Left cardiac atrium (tissue), 4 donors: ENCODE data around the gene NF1. TPM values are rescaled to one million over a fixed set of nuclear protein-coding genes. Genes with fewer than 3 reads are reported as not detected.
"Not testable (repeated sequence)": the region's sequence is repeated elsewhere in the genome, so short reads cannot be mapped to it uniquely, and the experiment has no call there.

Experiments
- ATAC-seq, 2 donors: fragments of 200-7000 bp; cut with Tn5 transposase; one replicate each; pipeline ENCODE4 v1.9.1; 2020; ENCODE audit warnings: mild to moderate bottlenecking in 2 of 2, moderate library complexity in 2 of 2
- DNase-seq: peaks from one replicate; pipeline ENCODE4 v3.0.0-alpha.2; 2020
- intact Hi-C, 2 donors: fragments of 100-400 bp; cut with DNase I; formaldehyde crosslinking; loops; one replicate each; pipeline versions ENCODE4 v1.14.1 to v1.15.1; 2022 to 2023
- total RNA-seq, 2 donors: library from RNA; stranded (reverse); fragmentation: NEBNext Ultra II Directional; extraction: Animal tissue kit (Norgen Biotek cat#: 25700); gene quantifications; one replicate each; pipeline ENCODE4 v1.2.1, GENCODE V29; 2021
- donor health status: DM: no; HTN: yes; CAD: no.
- donor health status: DM: no; HTN: yes; CAD: no; lungs with severe emphysema.
- donor health status: DM: yes; HTN: yes; CAD: no.
- donor health status: Dilated cardiomyopathy.

Gene NF1
- total RNA-seq, 2 donors from 2014 or later = 39.3 to 53.5 TPM

- ATAC-seq = peak in 1 of 2 donors; percentile 96
- intact Hi-C loops = no loop called here
Measured at GRCh38 chr17:31339906-31340661, 245.3 kb downstream of the NF1 start.

GRCh38 chr17:31345191-31345747 is 250.5 kb downstream of the NF1 start:
- intact Hi-C loops = not testable (repeated sequence)

More at GRCh38 chr17:31339906-31340661, 245.3 kb downstream of the NF1 start:
- no peak for DNase-seq

GRCh38 chr17:31349454-31349853 is 254.7 kb downstream of the NF1 start:
- DNase-seq = no peak
- intact Hi-C loops = no loop called here
- no peak for ATAC-seq

More at GRCh38 chr17:31345191-31345747, 250.5 kb downstream of the NF1 start:
- DNase-seq = not testable (repeated sequence)
- peak in 1 of 2 donors; percentile 22 for ATAC-seq

DNA sequence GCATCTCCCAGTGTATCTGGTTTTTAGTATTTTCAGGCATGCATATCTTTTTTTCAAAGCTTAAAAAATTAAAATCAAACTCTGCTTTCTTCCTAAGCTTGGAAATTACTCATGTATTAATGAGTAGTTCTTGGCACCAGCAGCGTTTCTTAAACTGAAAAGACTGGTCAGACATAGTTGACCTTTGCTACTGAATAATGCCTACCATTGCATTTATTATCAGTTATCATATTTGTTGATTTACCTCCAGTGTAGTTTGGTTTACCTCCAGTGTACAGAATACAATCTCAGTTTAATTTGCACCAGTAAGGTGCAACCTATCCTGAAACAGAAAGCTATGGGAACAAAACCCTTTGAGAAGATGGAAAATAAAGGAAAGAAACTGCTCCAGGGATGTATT is 261.2 kb downstream of the NF1 start:
- intact Hi-C loops = no loop called here
- no peak for ATAC-seq
- DNase-seq = no peak

- DNase-seq (no peak), ATAC-seq (no peak)
- intact Hi-C loops = no loop called here
Measured at GRCh38 chr17:31357091-31357490, 262.3 kb downstream of the NF1 start.

- no peak for DNase-seq
- intact Hi-C loops = no loop called here
Measured at GRCh38 chr17:31357839-31358394, 263.1 kb downstream of the NF1 start.

GRCh38 chr17:31364012-31364411 is 269.2 kb downstream of the NF1 start:
- DNase-seq (no peak), ATAC-seq (no peak)
- intact Hi-C loops = no loop called here

More at GRCh38 chr17:31357839-31358394, 263.1 kb downstream of the NF1 start:
- no peak for ATAC-seq

DNA sequence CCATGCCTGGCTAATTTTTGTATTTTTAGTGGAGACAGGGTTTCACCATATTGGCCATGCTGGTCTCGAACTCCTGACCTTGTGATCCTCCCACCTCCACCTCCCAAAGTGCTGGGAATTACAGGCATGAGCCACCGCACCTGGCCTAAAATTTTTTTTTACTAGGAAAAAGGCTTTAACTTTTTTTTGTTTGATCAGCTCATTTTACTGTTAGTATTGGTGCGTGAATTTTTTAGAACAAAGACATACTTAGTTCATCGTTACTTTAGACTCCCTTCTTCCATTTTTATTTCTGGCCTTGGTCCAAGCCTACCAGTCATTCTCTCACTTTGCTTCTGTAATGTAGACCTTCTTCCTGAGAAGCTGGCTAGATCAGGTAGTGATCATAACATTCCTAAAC is 271.3 kb downstream of the NF1 start:
- no peak for DNase-seq
- no peak for ATAC-seq
- intact Hi-C loops = no loop called here

DNA sequence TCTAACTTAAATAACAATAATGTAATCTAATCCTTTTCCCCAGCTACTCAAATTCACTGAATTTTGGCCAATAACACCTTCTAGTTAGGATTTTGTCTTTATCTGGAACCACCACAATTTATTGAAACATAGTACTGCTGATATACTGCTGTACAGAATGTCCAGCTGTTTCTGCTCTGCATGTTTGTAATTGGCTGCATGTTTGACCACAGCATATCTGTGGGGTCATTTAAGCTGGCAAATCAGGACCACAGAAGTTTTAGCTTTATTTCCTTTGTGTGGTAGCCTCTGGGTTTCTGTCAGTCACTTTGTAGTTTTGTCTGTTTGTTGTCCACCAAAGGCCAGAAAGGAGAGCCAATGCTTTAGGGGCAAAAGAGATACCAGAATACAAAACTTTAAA is 274.5 kb downstream of the NF1 start:
- ATAC-seq (no peak), DNase-seq (no peak)
- intact Hi-C loops = no loop called here

- DNase-seq (no peak), ATAC-seq (no peak)
- intact Hi-C loops = no loop called here
Measured at GRCh38 chr17:31371511-31372097, 276.8 kb downstream of the NF1 start.

- DNase-seq = no peak
- intact Hi-C loops = no loop called here
- ATAC-seq = peak; percentile 50 to 83
Measured at GRCh38 chr17:31373150-31374093, 278.6 kb downstream of the NF1 start.

- no peak for DNase-seq
- ATAC-seq = peak in 1 of 2 donors; percentile 35
- intact Hi-C loops = no loop called here
Measured at GRCh38 chr17:31374094-31374447, 279.3 kb downstream of the NF1 start.

DNA sequence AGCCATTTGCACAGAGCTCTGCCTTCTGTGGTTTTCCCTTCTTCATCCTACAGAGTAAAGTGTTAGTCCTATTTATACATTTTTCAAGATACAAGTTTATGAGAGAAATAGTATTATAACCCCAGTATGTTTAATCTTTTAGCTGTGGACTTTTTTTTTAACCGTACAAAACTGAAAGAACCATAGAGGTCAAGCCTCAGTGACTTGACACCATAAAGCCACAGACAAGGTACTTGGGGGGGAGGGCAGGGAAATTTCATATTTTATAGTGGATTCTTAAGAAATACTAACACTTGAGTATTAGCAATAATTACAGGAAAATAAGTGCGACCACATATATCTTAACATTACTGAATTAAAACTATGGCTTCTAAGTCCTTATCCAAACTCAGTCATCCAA is 279.7 kb downstream of the NF1 start:
- no peak for DNase-seq
- intact Hi-C loops = no loop called here
- ATAC-seq = no peak

GRCh38 chr17:31378638-31379037 is 283.9 kb downstream of the NF1 start:
- intact Hi-C loops = no loop called here
- no peak for ATAC-seq

DNA sequence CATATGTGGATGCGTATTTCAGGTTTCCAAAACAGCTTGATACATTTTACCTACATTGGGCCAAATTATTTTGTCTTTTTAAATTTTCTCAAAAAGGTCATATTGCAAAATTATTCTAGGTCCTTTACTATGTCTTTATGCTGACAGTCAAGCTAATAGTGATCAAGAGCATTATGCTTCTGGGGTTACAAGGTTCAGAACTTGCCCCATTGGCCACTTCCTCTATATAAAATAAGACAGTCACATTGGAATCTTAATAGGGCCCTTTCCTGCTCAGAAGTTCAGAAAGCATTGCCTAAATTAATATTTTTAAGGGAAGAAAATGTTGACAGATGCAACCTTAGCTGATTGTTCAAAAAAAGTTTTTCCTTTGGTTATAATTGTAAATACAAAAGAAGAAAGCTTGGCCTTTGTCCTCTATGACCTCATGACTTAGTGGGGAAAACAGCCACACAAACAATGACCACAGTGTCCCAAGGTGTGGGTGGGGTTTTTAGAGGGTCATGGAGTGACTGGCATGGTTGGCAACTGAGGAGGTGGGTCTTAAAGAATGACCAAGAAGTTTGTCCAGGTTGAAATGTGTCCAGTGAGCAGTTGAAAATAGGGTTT is 284.9 kb downstream of the NF1 start:
- ATAC-seq (no peak), DNase-seq (no peak)
- intact Hi-C loops = no loop called here

More at GRCh38 chr17:31378638-31379037, 283.9 kb downstream of the NF1 start:
- DNase-seq = no peak

GRCh38 chr17:31381165-31381668 is 286.4 kb downstream of the NF1 start:
- ATAC-seq (no peak), DNase-seq (no peak)
- intact Hi-C loops = no loop called here

- DNase-seq, ATAC-seq, intact Hi-C loops: not testable (repeated sequence)
Measured at GRCh38 chr17:31382668-31383275, 288.0 kb downstream of the NF1 start.

DNA sequence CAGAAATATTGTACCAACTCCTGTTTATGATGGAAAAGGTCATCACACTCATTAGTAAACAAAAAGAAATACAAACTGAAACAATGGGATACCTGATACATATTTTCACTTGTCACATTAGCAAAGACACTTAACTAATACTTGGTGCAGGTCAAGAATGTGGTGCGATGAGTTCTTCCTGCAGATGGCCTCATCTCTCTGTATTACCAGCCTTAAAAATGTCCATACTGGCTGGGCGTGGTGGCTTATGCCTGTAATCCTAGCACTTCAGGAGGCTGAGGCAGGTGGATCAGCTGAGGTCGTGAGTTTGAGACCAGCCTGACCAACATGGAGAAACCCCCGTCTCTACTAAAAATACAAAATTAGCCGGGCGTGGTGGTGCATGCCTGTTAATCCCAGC is 288.7 kb downstream of the NF1 start:
- not testable (repeated sequence) for DNase-seq, ATAC-seq

More for the DNA sequence above, 288.7 kb downstream of the NF1 start:
- intact Hi-C loops = not testable (repeated sequence)
